NB4 (cell line): ENCODE data around the gene KCNIP3.

ENCODE experiments used
- DNase-seq: peaks from one replicate; pipeline ENCODE4 v3.0.0; 2010; ENCODE audit warnings: low read depth
- H3K4me3 ChIP-seq: one replicate; pipeline ENCODE4 v1.5.1; 2011; ENCODE audit warnings: mild to moderate bottlenecking, low read depth, low read length, moderate library complexity
- CTCF ChIP-seq: IDR thresholded peaks from one replicate; pipeline ENCODE4 v1.5.1; 2012; ENCODE audit warnings: low read depth, low read length
- MYC ChIP-seq: IDR thresholded peaks from 2 replicates; pipeline ENCODE4 v1.6.1; 2011; ENCODE audit warnings: low read depth, low read length
- POLR2A ChIP-seq: IDR thresholded peaks from 2 replicates; pipeline ENCODE4 v1.6.1; 2011; ENCODE audit warnings: mild to moderate bottlenecking; ENCODE audit not compliant: insufficient read length; ENCODE audit errors: extremely low read depth
- TF ChIP-seq, protein P1 (sequence below): IDR thresholded peaks from 2 replicates; pipeline ENCODE4 v1.6.1; 2011; ENCODE audit warnings: low read depth, low read length

Gene KCNIP3

GRCh38 chr2:95285542-95285932 lies 11.6 kb upstream of the KCNIP3 start:
- TF ChIP-seq CTCF: no peak
- no peak overlapping the region for H3K4me3 ChIP-seq
- no peak for DNase-seq

- TF ChIP-seq POLR2A: no peak
- TF ChIP-seq CTCF: no peak
- TF ChIP-seq, protein P1, sequence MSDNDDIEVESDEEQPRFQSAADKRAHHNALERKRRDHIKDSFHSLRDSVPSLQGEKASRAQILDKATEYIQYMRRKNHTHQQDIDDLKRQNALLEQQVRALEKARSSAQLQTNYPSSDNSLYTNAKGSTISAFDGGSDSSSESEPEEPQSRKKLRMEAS: no peak
- no peak for TF ChIP-seq MYC
- no peak overlapping the region for H3K4me3 ChIP-seq
- no peak for DNase-seq
Observed at GRCh38 chr2:95287336-95287735, 9.8 kb upstream of the KCNIP3 start.

- no peak overlapping the region for H3K4me3 ChIP-seq
- DNase-seq: no peak
- TF ChIP-seq CTCF: no peak
Observed at GRCh38 chr2:95287806-95288205, 9.3 kb upstream of the KCNIP3 start.

DNA sequence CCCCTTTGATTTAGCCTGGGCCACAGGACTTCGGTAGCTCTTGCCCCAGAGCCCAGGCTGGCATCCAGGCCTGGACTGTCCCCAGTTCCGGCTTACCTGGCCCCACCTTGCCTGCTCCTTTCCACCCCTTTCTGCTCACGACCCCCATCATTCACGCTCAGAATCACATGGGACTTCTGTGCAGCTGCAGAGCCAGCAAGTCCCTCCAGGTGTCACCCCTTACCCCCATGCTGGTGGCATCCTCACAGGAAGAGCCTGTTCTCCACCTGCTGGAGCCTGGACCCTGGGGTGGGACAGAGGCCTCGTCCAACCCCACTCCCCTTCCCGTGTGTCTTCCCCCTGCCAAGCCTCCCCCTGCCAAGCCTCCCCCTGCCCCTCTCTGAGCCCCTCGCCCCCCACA lies 7.9 kb upstream of the KCNIP3 start:
- H3K4me3 ChIP-seq: no peak overlapping the region
- TF ChIP-seq MYC (no peak), CTCF (no peak)
- TF ChIP-seq, protein P1: no peak
- no peak for DNase-seq

DNA sequence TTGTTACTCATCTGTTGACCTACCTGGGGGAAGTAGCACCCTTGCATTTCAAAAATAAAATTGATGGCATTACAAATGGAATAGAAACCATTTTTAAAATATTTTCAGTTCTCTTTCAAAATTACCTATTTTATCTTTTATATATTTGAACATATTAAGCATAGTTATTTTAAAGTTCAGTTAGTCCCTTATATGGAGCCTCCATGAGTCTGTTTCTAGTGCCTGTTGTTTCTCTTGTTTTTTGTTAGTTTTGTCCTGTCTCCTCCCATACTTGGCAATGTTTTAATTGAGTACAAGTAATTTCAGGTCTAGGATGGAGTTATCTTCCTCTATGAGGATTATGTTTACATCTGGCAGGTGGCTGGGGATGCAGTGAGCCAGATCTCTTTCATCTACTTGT lies 5.9 kb upstream of the KCNIP3 start:
- DNase-seq: no peak
- no peak overlapping the region for H3K4me3 ChIP-seq
- TF ChIP-seq POLR2A (no peak), CTCF (no peak), MYC (no peak)
- TF ChIP-seq, protein P1: no peak

DNA sequence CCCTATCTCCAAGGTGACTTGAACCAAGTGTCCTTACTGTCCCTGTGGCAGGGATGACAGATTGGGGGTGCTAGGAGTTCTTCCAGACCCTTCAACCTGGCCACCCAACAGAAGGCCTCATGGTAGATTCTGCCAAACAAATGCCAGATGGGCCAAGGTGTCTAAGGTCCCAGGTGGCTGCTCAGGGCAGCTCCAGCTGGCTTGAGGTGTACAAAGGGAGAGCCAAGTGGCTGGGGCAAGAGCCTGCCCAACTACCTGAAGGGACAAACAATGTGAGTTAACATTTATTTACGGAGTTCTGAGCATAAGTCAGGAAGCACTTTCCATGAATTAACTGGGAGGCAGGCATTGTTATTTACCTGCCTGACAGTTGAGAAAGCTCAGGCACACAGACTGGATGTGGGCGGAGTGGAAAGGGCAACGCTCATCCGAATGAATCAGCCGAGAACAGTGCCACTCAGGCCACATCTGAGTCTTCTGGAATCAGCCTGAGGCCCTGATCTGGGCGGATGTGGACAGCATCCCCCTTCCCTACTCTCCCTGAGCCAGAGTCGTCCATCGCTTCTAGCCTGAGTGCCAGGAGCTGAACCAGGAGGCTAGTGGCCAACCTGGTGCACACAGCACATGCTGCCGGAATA lies 4.4 kb upstream of the KCNIP3 start:
- no peak for TF ChIP-seq MYC
- DNase-seq: no peak
- no peak overlapping the region for H3K4me3 ChIP-seq

GRCh38 chr2:95294579-95295250 lies 2.4 kb upstream of the KCNIP3 start:
- TF ChIP-seq MYC: no peak
- TF ChIP-seq, protein P1: no peak
- TF ChIP-seq CTCF: no peak
- no peak for TF ChIP-seq POLR2A
- H3K4me3 ChIP-seq: no peak overlapping the region
- no peak for DNase-seq
